HG02840 (cell line): ENCODE results near the gene ORM1.

Experiments used
- ATAC-seq: cut with Tn5 transposase; IDR thresholded peaks from one replicate; pipeline ENCODE4 v1.9.1; 2021; ENCODE audit warnings: mild to moderate bottlenecking, moderate library complexity, moderate number of reproducible peaks; ENCODE audit not compliant: unreplicated experiment, low FRiP score

Gene ORM1

DNA sequence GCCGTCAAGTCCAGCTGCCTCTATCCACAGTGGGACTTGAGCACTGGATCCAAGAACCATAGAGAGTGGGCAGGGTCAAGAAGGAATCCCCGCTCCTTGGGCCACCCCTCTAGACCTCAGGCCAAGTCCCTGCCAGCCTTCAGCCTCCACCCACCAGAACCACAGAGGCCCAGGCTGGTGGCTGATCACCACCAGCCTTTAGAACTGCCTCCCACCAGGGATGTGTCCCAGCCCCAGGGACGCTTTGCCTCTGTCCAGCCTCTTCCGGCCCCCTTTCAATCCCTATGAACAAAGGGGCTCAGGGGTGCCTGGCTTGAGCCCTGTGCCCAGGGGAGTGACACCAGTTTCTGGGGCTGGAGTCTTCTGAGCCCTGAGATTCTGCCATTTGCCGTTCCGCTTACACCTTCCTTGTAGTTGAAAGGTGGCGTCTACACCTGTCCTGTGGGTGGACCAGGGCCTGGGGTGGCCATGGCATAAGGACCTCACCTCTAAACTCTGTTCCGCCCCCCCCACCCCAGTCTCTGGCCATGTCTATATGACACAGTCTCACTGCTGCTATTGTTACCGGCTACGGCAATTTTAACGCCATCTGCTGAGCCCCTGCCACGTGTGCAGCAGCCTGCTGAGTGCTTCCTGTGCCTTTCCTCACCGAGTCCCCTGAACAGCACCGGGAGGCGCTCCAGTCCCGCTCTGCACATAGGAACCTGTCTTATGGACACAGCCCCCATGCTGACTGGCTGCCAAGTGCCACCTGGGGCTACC, 35.7 kb upstream of the ORM1 start:
- ATAC-seq = no peak

- ATAC-seq = no peak
Measured at GRCh38 chr9:114287763-114288192, 35.1 kb upstream of the ORM1 start.

- no peak for ATAC-seq
Measured at GRCh38 chr9:114288193-114289091, 34.5 kb upstream of the ORM1 start.

- no peak for ATAC-seq
Measured at GRCh38 chr9:114289106-114289505, 33.8 kb upstream of the ORM1 start.

- ATAC-seq = no peak
Measured at GRCh38 chr9:114289571-114290481, 33.1 kb upstream of the ORM1 start.

DNA sequence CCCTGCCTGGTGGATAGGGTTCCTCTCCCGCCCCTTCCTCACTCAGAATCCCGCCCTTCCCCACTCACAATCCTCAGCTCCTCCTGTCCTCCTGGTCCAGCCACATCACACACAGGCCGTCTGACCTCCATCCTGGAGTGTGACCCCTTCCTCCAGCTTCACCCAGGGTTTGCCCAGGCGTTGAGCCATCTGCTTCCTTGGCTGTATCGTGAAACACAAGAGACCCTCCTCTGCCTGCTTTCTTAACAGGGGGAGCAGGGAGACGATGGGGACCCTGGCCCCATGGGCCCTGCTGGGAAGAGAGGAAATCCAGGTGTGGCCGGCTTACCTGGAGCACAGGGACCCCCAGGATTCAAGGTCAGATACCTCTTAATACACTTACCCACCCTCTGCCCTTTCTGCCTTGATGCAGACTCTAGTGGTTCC, 32.3 kb upstream of the ORM1 start:
- no peak for ATAC-seq

DNA sequence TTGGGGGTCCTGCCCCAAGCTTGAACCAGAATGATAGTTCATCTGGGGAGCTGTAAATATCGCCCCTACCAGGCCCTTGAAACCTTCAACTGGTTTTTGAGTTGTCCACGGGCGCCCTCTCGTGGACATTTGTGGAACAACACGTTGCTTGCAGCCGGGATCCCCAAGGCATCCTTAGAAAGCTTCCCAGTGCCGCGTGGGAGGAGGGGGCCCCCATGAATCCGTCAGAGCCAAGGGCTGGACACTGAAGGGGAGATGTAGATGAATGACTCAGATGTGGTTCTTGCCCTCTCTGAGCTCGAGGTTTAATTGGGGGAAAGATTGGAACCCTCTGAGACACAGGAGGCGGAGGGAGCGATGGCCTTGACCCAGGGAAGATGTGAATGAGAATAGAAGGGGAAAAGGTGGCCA, 31.8 kb upstream of the ORM1 start:
- ATAC-seq = no peak

GRCh38 chr9:114291886-114292590, 30.9 kb upstream of the ORM1 start:
- ATAC-seq = no peak

DNA sequence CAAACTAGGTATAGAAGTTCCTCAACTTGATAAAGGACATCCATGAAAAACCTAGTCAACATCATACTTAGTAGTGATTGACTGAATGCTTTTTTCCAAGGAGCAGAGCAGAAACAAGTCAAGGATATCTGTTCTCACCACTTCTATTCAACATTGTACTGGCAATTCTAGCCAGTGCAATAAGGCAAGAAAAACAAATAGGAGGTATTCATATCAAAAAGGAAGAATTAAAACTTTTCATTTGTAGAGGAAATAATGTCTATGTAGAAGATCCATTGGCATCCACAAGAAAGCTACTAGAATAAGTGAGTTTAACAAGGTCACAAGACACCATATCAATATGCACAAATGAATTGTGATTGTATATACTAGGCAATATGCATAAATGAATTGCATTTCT, 28.2 kb upstream of the ORM1 start:
- no peak for ATAC-seq

DNA sequence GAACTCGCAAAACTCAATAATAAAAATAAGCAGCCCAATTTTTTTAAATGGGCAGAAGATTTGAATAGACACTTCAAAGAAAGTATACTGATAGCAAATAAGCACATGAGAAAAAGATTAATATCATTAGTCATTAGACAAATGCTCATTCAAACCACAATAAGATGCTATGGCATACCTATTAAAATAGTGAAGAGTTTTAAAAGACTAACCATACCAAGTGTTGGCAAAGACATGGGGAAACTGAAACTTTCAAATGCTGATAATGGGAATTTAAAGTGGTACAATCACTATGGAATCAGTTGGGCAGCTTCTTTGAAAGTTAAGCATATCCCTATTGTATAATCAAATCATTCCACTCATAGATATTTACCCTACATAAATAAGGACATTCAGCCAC, 26.6 kb upstream of the ORM1 start:
- no peak for ATAC-seq

- no peak for ATAC-seq
Measured at GRCh38 chr9:114299286-114300152, 23.4 kb upstream of the ORM1 start.

DNA sequence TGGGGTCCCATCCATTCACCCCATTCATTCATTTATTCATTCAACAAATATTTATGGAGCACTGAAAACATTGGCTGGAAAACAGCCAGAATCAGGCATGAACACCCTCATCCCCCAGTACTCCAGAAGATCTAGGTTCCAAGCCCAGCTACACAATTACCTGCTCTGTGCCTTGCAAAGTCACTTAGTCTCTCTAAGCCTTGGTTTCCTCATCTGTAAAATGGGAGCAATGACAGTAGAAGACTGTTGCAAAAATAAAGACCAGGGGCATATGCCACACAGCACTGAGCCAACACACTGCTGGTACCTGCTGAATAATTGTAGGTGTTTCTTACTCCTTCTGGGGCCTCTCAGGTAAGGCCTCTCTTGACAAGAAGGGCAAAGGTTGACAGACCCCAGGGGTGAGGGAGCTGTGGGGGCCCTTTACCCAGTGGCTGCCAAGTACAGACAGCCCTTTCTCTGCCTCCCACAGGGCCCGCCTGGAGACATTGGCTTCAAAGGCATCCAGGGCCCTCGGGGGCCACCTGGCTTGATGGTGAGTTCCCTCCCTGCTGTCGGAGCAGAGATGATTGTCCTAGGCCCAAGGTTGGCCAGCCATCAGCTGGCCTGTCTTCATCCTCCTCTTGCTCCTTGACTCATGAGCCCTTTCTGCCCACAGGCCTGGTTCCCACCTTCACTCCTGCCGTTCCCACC, 22.6 kb upstream of the ORM1 start:
- no peak for ATAC-seq

GRCh38 chr9:114300846-114301797, 21.8 kb upstream of the ORM1 start:
- ATAC-seq = no peak

GRCh38 chr9:114301798-114302565, 20.9 kb upstream of the ORM1 start:
- ATAC-seq = no peak

DNA sequence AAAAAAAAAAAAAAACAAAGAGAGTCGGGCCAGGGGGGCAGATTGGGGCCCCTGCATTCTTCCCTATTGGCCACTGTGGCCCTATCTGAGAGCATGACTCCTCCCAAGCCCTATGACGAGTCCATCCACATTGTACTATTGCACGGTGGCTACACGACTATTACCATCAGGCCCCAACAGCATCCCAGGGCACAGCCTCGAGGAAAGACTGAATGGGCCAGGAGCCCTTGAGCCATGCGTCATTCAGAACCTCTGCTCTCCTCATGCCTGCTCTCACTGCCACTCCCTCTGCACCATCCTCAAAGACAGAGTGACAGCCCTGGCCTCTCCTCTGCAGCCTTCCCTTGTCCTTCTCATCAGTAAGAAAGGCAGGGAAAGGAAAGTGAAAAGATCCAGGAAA, 20.2 kb upstream of the ORM1 start:
- no peak for ATAC-seq

DNA sequence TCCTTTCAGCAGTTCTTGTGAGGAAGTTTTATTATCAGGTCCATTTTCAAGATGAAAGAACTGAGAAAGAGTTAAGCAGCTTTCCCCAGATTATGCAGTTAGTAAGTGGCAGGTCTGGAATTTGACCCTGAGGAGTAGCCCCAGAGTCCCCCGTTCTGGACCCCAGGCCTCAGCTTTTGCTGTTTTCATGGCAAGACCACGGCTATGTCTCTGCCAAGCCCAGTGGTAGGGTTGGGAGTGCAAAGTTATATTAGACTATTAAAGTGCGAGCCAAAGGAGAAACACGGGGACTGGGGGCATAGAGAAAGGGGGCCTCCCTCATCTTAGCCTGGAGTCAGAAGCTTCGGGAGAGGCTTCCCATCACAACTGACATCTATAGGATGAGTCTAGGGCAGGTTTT, 19.3 kb upstream of the ORM1 start:
- ATAC-seq = no peak

- ATAC-seq = no peak
Measured at GRCh38 chr9:114303977-114304376, 18.9 kb upstream of the ORM1 start.
